Activated naive CD4-positive, alpha-beta T cell treated with anti-CD3 and anti-CD28 coated beads, Interleukin-2, amount 50 U/mL, for 72 hours (primary cell): Measurements from ENCODE around the gene FFAR2. TPM values are rescaled to one million over a fixed set of nuclear protein-coding genes. Genes with fewer than 3 reads are reported as not detected.
"Not testable (repeated sequence)": the region's sequence is repeated elsewhere in the genome, so short reads cannot be mapped to it uniquely, and the experiment has no call there.

Experiments
- ATAC-seq, 2 donors: fragments of 150-1000 bp; cut with Tn5 transposase; 2 replicates each; pipeline ENCODE4 v1.10.0; 2021; ENCODE audit warnings: mild to moderate bottlenecking in 2 of 2, moderate library complexity in 2 of 2
- DNase-seq, 2 donors: peaks; one replicate each; pipeline ENCODE4 v3.0.0; 2021 to 2022; ENCODE audit warnings: low spot score in 2 of 2
- H3K27ac Mint-ChIP-seq, 2 donors: one replicate each; pipeline ENCODE4 v1.8.0; 2022; ENCODE audit warnings: mild to moderate bottlenecking in 2 of 2, mixed read lengths in 2 of 2
- H3K36me3 Mint-ChIP-seq, 2 donors: one replicate each; pipeline ENCODE4 v1.8.0; 2022; ENCODE audit warnings: mixed read lengths in 2 of 2
- H3K9me3 Mint-ChIP-seq, 2 donors: one replicate each; pipeline ENCODE4 v1.8.0; 2022; ENCODE audit warnings: mixed read lengths in 2 of 2
- total RNA-seq, 2 donors: library from RNA; stranded (reverse); gene quantifications; one replicate each; pipeline ENCODE4 v1.2.3, GENCODE V29; 2022

The FFAR2 gene
- not detected for total RNA-seq

GRCh38 chr19:35447606-35448469 lies at the start of gene FFAR2:
Gene FFAR2, plus strand, starts transcription at chr19:35448257. Its CDS starts 1,458 bp downstream, at chr19:35449715.
- ATAC-seq (no peak), DNase-seq (no peak)
- H3K27ac Mint-ChIP-seq = peak within 1 kb of the TSS in 1 of 2 donors; percentile 65
- H3K9me3 Mint-ChIP-seq = no peaks in the 10 kb centered on the region
- H3K36me3 Mint-ChIP-seq = no peaks in the 10 kb centered on the region

DNA sequence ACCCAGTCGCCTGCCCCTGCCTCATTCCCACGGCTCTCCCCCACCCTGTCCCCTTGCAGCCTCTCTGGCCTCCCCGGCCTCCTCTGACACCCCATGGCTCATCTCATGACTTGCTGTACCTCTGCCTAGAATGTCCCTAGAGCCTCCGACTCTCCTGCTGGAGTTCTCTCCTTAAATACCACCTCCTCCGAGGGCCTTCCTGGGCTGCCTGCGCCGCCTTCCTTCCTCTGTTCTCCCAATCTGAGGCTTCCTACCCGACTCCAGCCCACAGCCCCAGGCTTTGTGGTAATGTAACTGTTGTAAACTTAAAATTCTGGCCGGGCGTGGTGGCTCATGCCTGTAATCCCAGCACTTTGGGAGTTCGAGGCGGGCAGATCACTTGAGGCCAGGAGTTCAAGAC lies 49.5 kb upstream of the FFAR2 start:
- ATAC-seq (no peak), DNase-seq (no peak)

GRCh38 chr19:35399231-35399630 lies 48.8 kb upstream of the FFAR2 start:
- no peaks in the 10 kb centered on the region for H3K9me3 Mint-ChIP-seq
- ATAC-seq (no peak), DNase-seq (no peak)
- no peaks in the 10 kb centered on the region for H3K36me3 Mint-ChIP-seq
- H3K27ac Mint-ChIP-seq = no peak overlapping the region

More for the DNA sequence above, 49.5 kb upstream of the FFAR2 start:
- H3K9me3 Mint-ChIP-seq = no peaks in the 10 kb centered on the region
- H3K27ac Mint-ChIP-seq = peak overlapping the region in 1 of 2 donors; percentile 67
- H3K36me3 Mint-ChIP-seq = no peaks in the 10 kb centered on the region

DNA sequence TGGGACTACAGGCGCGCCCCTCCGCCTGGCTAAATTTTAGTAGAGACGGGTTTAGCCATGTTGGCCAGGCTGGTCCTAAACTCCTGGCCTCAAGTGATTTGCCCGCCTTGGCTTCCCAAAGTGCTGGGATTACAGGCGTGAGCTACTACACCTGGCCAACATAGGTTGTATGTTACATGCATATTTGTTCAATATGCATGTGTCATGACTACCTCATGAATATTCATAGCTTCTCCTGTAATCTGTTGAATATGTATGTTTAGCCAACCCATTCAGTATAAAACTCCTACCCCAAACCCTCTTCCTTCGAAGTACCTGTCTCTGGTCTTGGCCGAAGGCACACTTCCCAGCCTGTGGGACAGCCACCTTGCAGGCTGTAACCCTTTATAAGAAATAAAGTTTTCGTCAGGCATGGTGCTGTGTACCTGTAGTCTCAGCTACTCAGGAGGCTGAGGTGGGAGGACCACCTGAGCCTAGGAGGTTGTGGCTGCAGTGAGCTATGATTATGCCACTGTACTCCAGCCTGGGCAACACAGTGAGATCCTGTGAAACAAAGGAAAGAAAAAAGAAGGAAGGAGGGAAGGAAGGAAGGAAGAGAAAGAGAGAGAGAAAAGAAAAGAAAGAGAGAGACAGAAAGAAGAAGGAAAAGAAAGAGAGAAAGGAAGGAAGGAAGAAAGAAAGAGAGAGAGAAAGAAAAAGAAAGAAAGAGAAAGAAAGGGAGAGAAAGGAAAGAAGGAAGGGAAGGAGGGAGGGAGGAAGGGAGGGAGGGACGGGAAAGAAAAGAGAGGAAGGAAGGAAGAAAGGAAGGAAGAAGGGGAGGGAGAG lies 47.9 kb upstream of the FFAR2 start:
- H3K27ac Mint-ChIP-seq = peak overlapping the region; percentile 12 to 86

GRCh38 chr19:35400773-35401100 lies 47.3 kb upstream of the FFAR2 start:
- ATAC-seq (no peak), DNase-seq (no peak)
- Mint-ChIP-seq H3K36me3 (no peaks in the 10 kb centered on the region), H3K27ac (peak overlapping the region in 1 of 2 donors; percentile 12), H3K9me3 (peaks cover 0 to 5% of the 10 kb centered on the region in 2 donors)

More for the DNA sequence above, 47.9 kb upstream of the FFAR2 start:
- peaks cover 0 to 4% of the 10 kb centered on the region in 2 donors for H3K9me3 Mint-ChIP-seq
- H3K36me3 Mint-ChIP-seq = no peaks in the 10 kb centered on the region
- ATAC-seq (no peak), DNase-seq (no peak)

- DNase-seq, ATAC-seq, H3K9me3 Mint-ChIP-seq, H3K36me3 Mint-ChIP-seq: not testable (repeated sequence)
- H3K27ac Mint-ChIP-seq = peak overlapping the region in 1 of 2 donors; percentile 24
These were observed 46.6 kb upstream of the FFAR2 start for GRCh38 chr19:35401416-35401815.

DNA sequence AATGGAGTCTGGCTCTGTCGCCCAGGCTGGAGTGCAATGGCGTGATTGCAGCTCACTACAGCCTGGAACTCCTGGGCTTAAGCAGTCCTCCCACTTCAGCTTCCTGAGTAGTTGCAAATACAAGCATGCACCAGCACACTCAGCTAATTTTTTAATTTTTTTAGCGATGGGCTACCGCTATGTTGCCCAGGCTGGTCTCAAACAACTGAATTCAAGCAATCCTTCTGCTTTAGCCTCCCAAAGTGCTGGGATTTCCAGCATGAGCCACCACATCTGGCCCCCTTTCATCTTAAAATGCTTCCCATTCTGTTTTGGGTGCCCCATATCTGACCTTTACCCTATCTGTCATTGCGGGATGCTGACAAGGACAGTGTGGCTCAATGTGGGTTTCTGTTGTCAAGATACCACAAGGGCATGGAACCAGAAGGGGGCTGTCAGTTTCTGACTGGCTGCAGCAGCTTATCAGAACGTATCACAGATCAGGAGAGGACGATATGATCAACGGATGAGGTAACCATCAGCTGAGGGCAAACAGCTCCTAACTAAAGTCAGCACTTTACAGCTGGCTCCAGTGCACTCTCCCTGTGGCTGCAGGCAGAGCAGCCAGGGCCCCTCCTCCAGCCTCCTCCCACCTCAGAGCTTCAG lies 44.8 kb upstream of the FFAR2 start:
- ATAC-seq (no peak), DNase-seq (no peak)
- Mint-ChIP-seq H3K9me3 (peaks cover 0 to 5% of the 10 kb centered on the region in 2 donors), H3K27ac (no peak overlapping the region), H3K36me3 (no peaks in the 10 kb centered on the region)

DNA sequence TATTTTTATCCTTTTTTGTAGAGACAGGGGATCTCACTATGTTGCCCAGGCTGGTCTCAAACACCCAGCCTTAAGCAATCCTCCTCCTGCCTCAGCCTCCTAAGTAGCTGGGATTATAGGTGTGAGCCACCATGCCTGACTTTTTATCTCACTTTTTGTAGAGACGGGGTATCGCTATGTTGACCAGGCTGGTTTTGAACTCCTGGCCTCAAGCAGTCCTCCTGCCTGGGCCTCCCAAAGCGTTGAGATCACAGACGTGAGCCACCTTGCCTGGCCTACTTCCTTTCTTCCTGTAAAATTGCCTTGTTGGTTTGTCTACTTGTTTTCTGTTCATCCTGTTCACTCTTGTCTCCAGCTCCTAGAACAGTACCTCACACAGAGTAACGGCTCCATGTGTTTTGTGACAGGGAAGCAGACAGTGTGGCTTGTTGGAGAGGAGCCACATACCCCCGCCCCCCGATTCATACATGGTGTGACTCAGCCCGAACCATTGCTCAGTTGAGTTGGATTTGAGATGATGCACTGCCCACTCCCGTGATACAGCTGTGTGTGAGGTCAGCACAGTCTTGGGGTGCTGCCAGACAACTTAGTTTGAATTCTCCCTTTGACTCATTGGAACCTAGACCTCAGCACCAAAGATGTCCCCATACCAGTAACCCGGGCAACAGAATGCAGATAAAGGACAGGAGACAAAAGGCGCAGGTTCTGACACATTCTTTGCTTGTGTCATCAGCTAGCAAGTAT lies 43.0 kb upstream of the FFAR2 start:
- ATAC-seq (peak; percentile 96 to 99), DNase-seq (peak; percentile 63 to 74)
- Mint-ChIP-seq H3K9me3 (peaks cover 0 to 5% of the 10 kb centered on the region in 2 donors), H3K36me3 (no peaks in the 10 kb centered on the region), H3K27ac (peak overlapping the region; percentile 74 to 78)

GRCh38 chr19:35407619-35408018 lies 40.4 kb upstream of the FFAR2 start:
- Mint-ChIP-seq H3K36me3 (no peaks in the 10 kb centered on the region), H3K9me3 (peaks cover 0 to 5% of the 10 kb centered on the region in 2 donors), H3K27ac (no peak overlapping the region)
- DNase-seq (no peak), ATAC-seq (no peak)

- DNase-seq (no peak), ATAC-seq (no peak)
- Mint-ChIP-seq H3K36me3 (no peaks in the 10 kb centered on the region), H3K9me3 (peaks cover 0 to 5% of the 10 kb centered on the region in 2 donors), H3K27ac (peak overlapping the region in 1 of 2 donors; percentile 81)
These were observed 39.5 kb upstream of the FFAR2 start for GRCh38 chr19:35408284-35409171.

- Mint-ChIP-seq H3K27ac (no peak overlapping the region), H3K36me3 (no peaks in the 10 kb centered on the region), H3K9me3 (peaks cover 0 to 5% of the 10 kb centered on the region in 2 donors)
- no peak for ATAC-seq
- DNase-seq = no peak
These were observed 38.9 kb upstream of the FFAR2 start for GRCh38 chr19:35409191-35409590.

- DNase-seq = no peak
These were observed 37.6 kb upstream of the FFAR2 start for GRCh38 chr19:35410487-35410886.

GRCh38 chr19:35414442-35414841 lies 33.6 kb upstream of the FFAR2 start:
- Mint-ChIP-seq H3K36me3 (no peaks in the 10 kb centered on the region), H3K27ac (no peak overlapping the region), H3K9me3 (no peaks in the 10 kb centered on the region)
- no peak for DNase-seq
- ATAC-seq = peak; percentile 43 to 91

More at GRCh38 chr19:35410487-35410886, 37.6 kb upstream of the FFAR2 start:
- no peaks in the 10 kb centered on the region for H3K9me3 Mint-ChIP-seq
- H3K36me3 Mint-ChIP-seq = no peaks in the 10 kb centered on the region
- no peak overlapping the region for H3K27ac Mint-ChIP-seq
- no peak for ATAC-seq

- H3K36me3 Mint-ChIP-seq = no peaks in the 10 kb centered on the region
- DNase-seq = no peak
These were observed 31.7 kb upstream of the FFAR2 start for GRCh38 chr19:35416331-35416730.

GRCh38 chr19:35417278-35417677 lies 30.8 kb upstream of the FFAR2 start:
- DNase-seq = no peak
- no peak for ATAC-seq
- Mint-ChIP-seq H3K27ac (peak overlapping the region in 1 of 2 donors; percentile 10), H3K36me3 (no peaks in the 10 kb centered on the region), H3K9me3 (no peaks in the 10 kb centered on the region)

More at GRCh38 chr19:35416331-35416730, 31.7 kb upstream of the FFAR2 start:
- no peaks in the 10 kb centered on the region for H3K9me3 Mint-ChIP-seq
- no peak overlapping the region for H3K27ac Mint-ChIP-seq
- no peak for ATAC-seq
